Fibroblast of pulmonary artery (primary cell): Measurements from ENCODE around the gene PLCH2.
A peak's percentile ranks its signal among the peaks of the same experiment; 100 is the strongest.

Experiments used
- DNase-seq: peaks from one replicate; pipeline ENCODE4 v3.0.0-alpha.2; 2010; ENCODE audit warnings: low read depth
- H3K4me3 ChIP-seq: replicated peaks from 2 replicates; pipeline ENCODE4 v1.5.1; 2011; ENCODE audit warnings: low read depth, mild to moderate bottlenecking, control low read depth, low read length, moderate library complexity
- CTCF ChIP-seq: IDR thresholded peaks from 2 replicates; pipeline ENCODE4 v1.5.1; 2011; ENCODE audit warnings: mild to moderate bottlenecking, control low read depth, low read length, inconsistent platforms; ENCODE audit errors: missing control alignments

PLCH2 gene

GRCh38 chr1:2529784-2530512, 53.9 kb downstream of the PLCH2 start, which contains the start of gene HES5:
HES5 (minus strand) TSS chr1:2530263; CDS start chr1:2530164, 99 bp downstream.
- no peak for DNase-seq
- no peak within 1 kb of the TSS for H3K4me3 ChIP-seq
- no peak for TF ChIP-seq CTCF

- TF ChIP-seq CTCF, result no peak
- H3K4me3 ChIP-seq, result no peak overlapping the region
- DNase-seq, result no peak
Measured at GRCh38 chr1:2530513-2531361, 54.6 kb downstream of the PLCH2 start.

GRCh38 chr1:2532485-2533160, 56.5 kb downstream of the PLCH2 start:
- no peak overlapping the region for H3K4me3 ChIP-seq
- no peak for TF ChIP-seq CTCF

GRCh38 chr1:2533365-2533764, 57.3 kb downstream of the PLCH2 start:
- DNase-seq, result no peak
- H3K4me3 ChIP-seq, result no peak overlapping the region
- TF ChIP-seq CTCF, result no peak

More at GRCh38 chr1:2532485-2533160, 56.5 kb downstream of the PLCH2 start:
- no peak for DNase-seq

- TF ChIP-seq CTCF, result no peak
- no peak overlapping the region for H3K4me3 ChIP-seq
- DNase-seq, result no peak
Measured at GRCh38 chr1:2534315-2534686, 58.2 kb downstream of the PLCH2 start.

- no peak overlapping the region for H3K4me3 ChIP-seq
- DNase-seq, result peak; percentile 43
- TF ChIP-seq CTCF, result no peak
Measured at GRCh38 chr1:2534687-2535441, 58.8 kb downstream of the PLCH2 start.
